Measurements from ENCODE around the gene SPECC1.

GRCh38 chr17:20235747-20236146 is 226.6 kb downstream of the SPECC1 start:
- TF ChIP-seq YY1 (IDR thresholded peaks at IDR 0.05; ENCODE audit: insufficient read depth, insufficient read length), result no peak
- TF ChIP-seq SUZ12 (IDR thresholded peaks at IDR 0.05; ENCODE audit: extremely low read depth, insufficient read depth, insufficient read length), result no peak
- no peak for TF ChIP-seq ZNF274 (IDR thresholded peaks at IDR 0.05; ENCODE audit: low read depth, low read length)

Data from NT2/D1 (cell line).